Activated CD4-positive, alpha-beta memory T cell treated with anti-CD3 and anti-CD28 coated beads for 36 hours (primary cell): ENCODE measurements around the gene NEURL1B. TPM values are rescaled to one million over a fixed set of nuclear protein-coding genes. Genes with fewer than 3 reads are reported as not detected.
"Not testable (repeated sequence)": the region's sequence is repeated elsewhere in the genome, so short reads cannot be mapped to it uniquely, and the experiment has no call there.

ENCODE experiments used
- CTCF ChIA-PET: fragments of 350-600 bp; sonication (Branson Sonifier 250); formaldehyde crosslinking; loops from one replicate; lab custom pipeline; 2021; ENCODE audit warnings: antibody characterized with exemption, inconsistent platforms; lab: Charles Lee
- POLR2A ChIA-PET: fragments of 350-600 bp; sonication (Branson Sonifier 250); formaldehyde crosslinking; loops from one replicate; lab custom pipeline; 2021; ENCODE audit warnings: antibody characterized with exemption; lab: Charles Lee
- DNase-seq: peaks from one replicate; pipeline ENCODE4 v3.0.0-alpha.2; 2020
- H3K27ac Mint-ChIP-seq: one replicate; pipeline ENCODE4 v1.8.0; 2021; ENCODE audit warnings: mixed read lengths
- H3K27me3 Mint-ChIP-seq: one replicate; pipeline ENCODE4 v1.8.0; 2021; ENCODE audit warnings: mixed read lengths
- H3K36me3 Mint-ChIP-seq: one replicate; pipeline ENCODE4 v1.8.0; 2021; ENCODE audit warnings: mixed read lengths
- H3K4me1 Mint-ChIP-seq: one replicate; pipeline ENCODE4 v1.8.0; 2021; ENCODE audit warnings: low read depth, mixed read lengths
- H3K4me3 Mint-ChIP-seq: one replicate; pipeline ENCODE4 v1.8.0; 2021; ENCODE audit warnings: mild to moderate bottlenecking, mixed read lengths
- H3K9me3 Mint-ChIP-seq: one replicate; pipeline ENCODE4 v1.8.0; 2021; ENCODE audit warnings: mixed read lengths
- intact Hi-C: fragments of 100-400 bp; cut with micrococcal nuclease; formaldehyde crosslinking; loops from one replicate; pipeline ENCODE4 v1.15.1; 2023
- total RNA-seq, 2 experiments: library from RNA; stranded (reverse); gene quantifications; one replicate each; pipeline ENCODE4 v1.2.3, GENCODE V29; 2021

NEURL1B gene
- total RNA-seq, 2 experiments from 2014 or later, result 0.29 to 0.38 TPM

- CTCF ChIA-PET, POLR2A ChIA-PET, DNase-seq, H3K4me3 Mint-ChIP-seq, intact Hi-C loops, H3K36me3 Mint-ChIP-seq, H3K27me3 Mint-ChIP-seq, H3K4me1 Mint-ChIP-seq, H3K27ac Mint-ChIP-seq: not testable (repeated sequence)
- peaks cover 21% of the 10 kb centered on the region for H3K9me3 Mint-ChIP-seq
These were observed 15.4 kb downstream of the NEURL1B start for GRCh38 chr5:172656496-172656895.

GRCh38 chr5:172657524-172658233 is 16.6 kb downstream of the NEURL1B start:
- POLR2A ChIA-PET, H3K4me1 Mint-ChIP-seq, H3K4me3 Mint-ChIP-seq, intact Hi-C loops, H3K27ac Mint-ChIP-seq, DNase-seq, H3K27me3 Mint-ChIP-seq, CTCF ChIA-PET, H3K36me3 Mint-ChIP-seq: not testable (repeated sequence)
- H3K9me3 Mint-ChIP-seq, result peaks cover 21% of the 10 kb centered on the region

GRCh38 chr5:172658391-172658790 is 17.3 kb downstream of the NEURL1B start:
- intact Hi-C loops, result no loop called here
- no peaks in the 10 kb centered on the region for H3K4me1 Mint-ChIP-seq
- no peak overlapping the region for H3K4me3 Mint-ChIP-seq
- ChIA-PET POLR2A (no interaction called here), CTCF (no interaction called here)
- no peak overlapping the region for H3K27ac Mint-ChIP-seq
- no peaks in the 10 kb centered on the region for H3K27me3 Mint-ChIP-seq
- no peak for DNase-seq
- H3K9me3 Mint-ChIP-seq, result peaks cover 21% of the 10 kb centered on the region
- peaks cover 4% of the 10 kb centered on the region for H3K36me3 Mint-ChIP-seq

DNA sequence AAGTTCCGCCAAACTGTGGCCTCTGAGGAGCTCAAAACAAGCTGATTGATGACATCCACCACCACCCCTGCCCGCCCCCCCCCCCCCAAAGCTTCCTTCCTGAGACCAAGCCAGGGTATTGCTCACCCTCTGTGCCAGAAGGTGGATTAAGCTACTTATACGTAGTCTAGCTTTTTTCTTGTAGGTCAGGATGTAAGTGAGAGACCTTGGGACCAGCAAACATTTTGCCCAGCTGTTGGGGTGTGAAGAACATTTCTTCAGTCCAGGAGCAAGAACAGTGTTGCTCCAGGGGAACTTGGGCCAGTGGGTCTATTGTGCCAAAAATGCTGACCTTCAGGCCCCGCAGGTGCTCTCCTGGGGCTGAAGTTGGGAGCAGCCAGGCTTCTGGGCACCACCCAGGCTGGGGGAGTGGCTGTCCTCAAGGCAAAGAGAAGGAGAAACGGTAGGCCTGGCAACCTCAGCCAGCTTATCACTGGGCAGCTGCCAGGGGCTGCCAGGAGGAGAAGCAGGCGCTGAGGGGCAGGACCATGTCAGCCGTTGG is 18.0 kb downstream of the NEURL1B start:
- H3K27me3 Mint-ChIP-seq, result no peaks in the 10 kb centered on the region
- peaks cover 21% of the 10 kb centered on the region for H3K9me3 Mint-ChIP-seq
- H3K27ac Mint-ChIP-seq, result no peak overlapping the region
- peaks cover 4% of the 10 kb centered on the region for H3K36me3 Mint-ChIP-seq
- no peak overlapping the region for H3K4me3 Mint-ChIP-seq
- POLR2A ChIA-PET, result no interaction called here
- intact Hi-C loops, result no loop called here
- CTCF ChIA-PET, result no interaction called here
- no peak for DNase-seq
- no peaks in the 10 kb centered on the region for H3K4me1 Mint-ChIP-seq

DNA sequence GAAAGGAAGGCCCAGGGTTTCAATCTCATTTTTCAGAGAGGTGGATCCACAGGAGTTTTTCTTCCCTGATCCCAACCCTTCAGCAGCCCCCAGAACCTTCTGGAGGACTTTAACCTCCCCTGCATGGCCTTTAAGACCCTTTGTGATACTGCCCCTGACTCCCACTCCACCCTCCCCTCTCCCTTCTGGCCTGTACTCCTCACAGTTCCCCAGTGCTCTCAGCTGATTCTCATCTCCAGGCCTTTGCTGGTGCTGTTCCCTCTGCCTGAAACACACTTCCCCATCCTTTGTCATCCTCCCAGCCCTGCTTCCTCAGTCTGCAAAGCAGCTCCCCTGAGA is 18.5 kb downstream of the NEURL1B start:
- Mint-ChIP-seq H3K9me3 (peaks cover 21% of the 10 kb centered on the region), H3K4me3 (no peak overlapping the region), H3K36me3 (peaks cover 4% of the 10 kb centered on the region), H3K27ac (no peak overlapping the region), H3K27me3 (no peaks in the 10 kb centered on the region), H3K4me1 (no peaks in the 10 kb centered on the region)
- CTCF ChIA-PET, result interaction anchor here (1.1 kb wide), 1 partner anchor 38 kb away, joined by 3 read pairs; no protein-coding TSS in a partner anchor
- POLR2A ChIA-PET, result no interaction called here
- no peak for DNase-seq
- intact Hi-C loops, result no loop called here

DNA sequence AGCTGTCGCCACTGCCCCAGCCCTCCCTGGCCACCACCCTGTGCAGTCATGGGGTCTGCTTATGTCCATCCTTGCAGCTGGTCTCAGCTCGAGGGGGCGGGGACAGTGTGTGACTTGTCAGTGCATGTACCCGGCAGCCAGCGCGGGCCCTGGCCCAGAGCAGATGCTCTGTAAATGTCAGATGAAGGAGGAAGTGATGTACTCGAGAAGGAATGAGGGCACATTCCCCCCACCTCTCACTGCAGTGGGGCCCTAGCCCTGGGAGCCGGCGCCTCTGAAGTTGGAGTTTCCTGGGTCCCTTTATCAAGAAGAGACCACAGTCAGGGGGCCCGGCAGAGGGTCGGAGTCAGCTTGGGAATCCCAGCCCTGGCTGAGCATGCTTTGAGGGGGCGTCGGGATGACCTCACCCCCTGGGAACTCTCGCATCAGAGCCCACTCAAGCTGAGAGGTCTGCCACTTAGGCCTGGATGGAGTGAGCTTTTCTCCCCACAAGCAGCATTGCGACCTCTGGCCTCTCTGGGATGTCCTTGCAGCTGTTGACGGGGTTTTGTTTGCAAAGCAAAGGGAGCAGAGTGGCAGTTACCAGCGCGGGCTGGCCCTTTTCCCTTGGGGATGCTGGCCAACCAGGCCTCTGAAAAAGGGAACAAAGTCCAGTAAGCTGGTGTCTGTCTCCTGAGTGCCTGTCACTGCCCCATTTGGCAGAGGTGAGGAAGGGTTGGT is 19.0 kb downstream of the NEURL1B start:
- CTCF ChIA-PET, result interaction anchor here (1.1 kb wide), 1 partner anchor 37 kb away, joined by 3 read pairs; no protein-coding TSS in a partner anchor
- no peak overlapping the region for H3K4me3 Mint-ChIP-seq
- POLR2A ChIA-PET, result no interaction called here
- no peak overlapping the region for H3K27ac Mint-ChIP-seq
- H3K4me1 Mint-ChIP-seq, result no peaks in the 10 kb centered on the region
- DNase-seq, result no peak
- peaks cover 18% of the 10 kb centered on the region for H3K9me3 Mint-ChIP-seq
- H3K36me3 Mint-ChIP-seq, result peaks cover 4% of the 10 kb centered on the region
- intact Hi-C loops, result no loop called here
- no peaks in the 10 kb centered on the region for H3K27me3 Mint-ChIP-seq

GRCh38 chr5:172660974-172661373 is 19.9 kb downstream of the NEURL1B start:
- POLR2A ChIA-PET, result no interaction called here
- intact Hi-C loops, result no loop called here
- no peak for DNase-seq
- Mint-ChIP-seq H3K4me1 (no peaks in the 10 kb centered on the region), H3K9me3 (peaks cover 10% of the 10 kb centered on the region), H3K27ac (no peak overlapping the region), H3K27me3 (no peaks in the 10 kb centered on the region), H3K4me3 (no peak overlapping the region), H3K36me3 (peaks cover 3% of the 10 kb centered on the region)
- CTCF ChIA-PET, result no interaction called here

DNA sequence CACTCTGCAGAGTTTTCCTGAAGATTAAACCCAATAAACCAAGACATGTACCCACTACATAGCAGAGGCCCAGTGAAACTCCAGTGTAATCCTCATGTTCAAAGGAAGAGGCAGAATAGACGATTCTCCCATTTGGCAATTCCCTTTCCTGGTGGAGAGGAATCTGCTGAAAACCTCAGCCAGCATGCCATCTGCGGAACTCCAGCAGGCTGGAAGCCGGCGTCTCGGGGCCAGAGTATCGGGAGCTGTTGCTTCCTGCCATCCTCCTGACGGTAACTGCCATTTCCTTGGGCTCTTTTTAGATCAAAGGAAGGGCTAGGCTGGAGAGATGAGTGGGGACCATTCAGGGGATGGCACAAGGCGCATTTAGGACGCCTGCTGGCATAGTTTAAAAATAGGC is 20.5 kb downstream of the NEURL1B start:
- H3K9me3 Mint-ChIP-seq, result peaks cover 6% of the 10 kb centered on the region
- no peaks in the 10 kb centered on the region for H3K4me1 Mint-ChIP-seq
- intact Hi-C loops, result no loop called here
- H3K36me3 Mint-ChIP-seq, result peaks cover 1% of the 10 kb centered on the region
- no peaks in the 10 kb centered on the region for H3K27me3 Mint-ChIP-seq
- ChIA-PET CTCF (no interaction called here), POLR2A (no interaction called here)
- no peak for DNase-seq
- no peak overlapping the region for H3K27ac Mint-ChIP-seq
- no peak overlapping the region for H3K4me3 Mint-ChIP-seq

- H3K27ac Mint-ChIP-seq, result no peak overlapping the region
- H3K9me3 Mint-ChIP-seq, result no peaks in the 10 kb centered on the region
- no peak for DNase-seq
- CTCF ChIA-PET, result no interaction called here
- H3K36me3 Mint-ChIP-seq, result no peaks in the 10 kb centered on the region
- H3K4me3 Mint-ChIP-seq, result no peak overlapping the region
- no peaks in the 10 kb centered on the region for H3K27me3 Mint-ChIP-seq
- no peaks in the 10 kb centered on the region for H3K4me1 Mint-ChIP-seq
- POLR2A ChIA-PET, result no interaction called here
- intact Hi-C loops, result no loop called here
These were observed 21.5 kb downstream of the NEURL1B start for GRCh38 chr5:172662596-172662995.

GRCh38 chr5:172664018-172664417 is 23.0 kb downstream of the NEURL1B start:
- DNase-seq, result no peak
- CTCF ChIA-PET, result no interaction called here

GRCh38 chr5:172664681-172665541 is 23.8 kb downstream of the NEURL1B start:
- H3K27ac Mint-ChIP-seq, result no peak overlapping the region
- H3K27me3 Mint-ChIP-seq, result no peaks in the 10 kb centered on the region
- intact Hi-C loops, result no loop called here
- no peaks in the 10 kb centered on the region for H3K36me3 Mint-ChIP-seq
- DNase-seq, result no peak
- CTCF ChIA-PET, result no interaction called here
- H3K9me3 Mint-ChIP-seq, result no peaks in the 10 kb centered on the region
- no peaks in the 10 kb centered on the region for H3K4me1 Mint-ChIP-seq
- H3K4me3 Mint-ChIP-seq, result no peak overlapping the region
- POLR2A ChIA-PET, result no interaction called here

More at GRCh38 chr5:172664018-172664417, 23.0 kb downstream of the NEURL1B start:
- no peaks in the 10 kb centered on the region for H3K4me1 Mint-ChIP-seq
- H3K27me3 Mint-ChIP-seq, result no peaks in the 10 kb centered on the region
- POLR2A ChIA-PET, result no interaction called here
- H3K36me3 Mint-ChIP-seq, result no peaks in the 10 kb centered on the region
- intact Hi-C loops, result no loop called here
- no peak overlapping the region for H3K4me3 Mint-ChIP-seq
- no peak overlapping the region for H3K27ac Mint-ChIP-seq
- no peaks in the 10 kb centered on the region for H3K9me3 Mint-ChIP-seq

- H3K4me3 Mint-ChIP-seq, result no peak overlapping the region
- ChIA-PET CTCF (interaction anchor here (0.7 to 2.2 kb wide), 2 partner anchors 29 to 32 kb away, joined by 4 to 13 read pairs; no protein-coding TSS in a partner anchor), POLR2A (no interaction called here)
- intact Hi-C loops, result no loop called here
- no peak for DNase-seq
- H3K9me3 Mint-ChIP-seq, result no peaks in the 10 kb centered on the region
- no peaks in the 10 kb centered on the region for H3K36me3 Mint-ChIP-seq
- H3K27me3 Mint-ChIP-seq, result no peaks in the 10 kb centered on the region
- no peaks in the 10 kb centered on the region for H3K4me1 Mint-ChIP-seq
- H3K27ac Mint-ChIP-seq, result no peak overlapping the region
These were observed 25.2 kb downstream of the NEURL1B start for GRCh38 chr5:172666251-172666650.
